ENCODE results near the gene DOC2B. TPM values are rescaled to one million over a fixed set of nuclear protein-coding genes. Genes with fewer than 3 reads are reported as not detected.

The DOC2B gene
- total and polyA plus RNA-seq, 2 of the 8 experiments (the other 6 are each of a cell fraction or from before 2014, with no cell fraction given): 1.3 to 3.3 TPM

DNA sequence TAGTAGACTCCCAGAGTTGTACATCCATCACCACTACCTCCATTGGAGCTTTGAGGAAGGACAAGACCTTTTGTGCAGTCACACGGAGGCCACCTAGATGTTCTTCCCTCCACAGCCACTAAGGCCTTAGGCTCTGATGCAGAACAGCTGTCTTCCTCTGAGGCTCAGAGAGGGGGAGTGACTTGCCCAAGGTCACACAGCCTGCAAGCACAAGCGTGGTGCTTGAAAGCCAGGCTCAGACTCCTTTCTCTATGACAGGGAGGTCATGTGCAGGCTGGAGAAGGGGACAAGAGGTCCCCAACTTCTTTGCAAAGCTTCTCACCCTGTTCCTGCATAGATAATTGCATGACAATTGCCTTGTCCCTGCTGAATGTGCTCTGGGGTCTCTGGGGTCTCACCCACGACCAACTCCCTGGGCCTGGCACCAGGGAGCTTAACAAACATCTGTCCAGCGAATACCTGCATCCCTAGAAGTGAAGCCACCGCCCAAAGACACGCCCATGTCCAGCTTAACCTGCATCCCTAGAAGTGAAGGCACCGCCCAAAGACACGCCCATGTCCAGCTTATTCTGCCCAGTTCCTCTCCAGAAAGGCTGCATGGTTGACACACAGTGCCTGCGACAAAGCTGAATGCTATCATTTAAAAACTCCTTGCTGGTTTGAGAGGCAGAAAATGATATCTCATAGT, 31.4 kb downstream of the DOC2B start (continued):
- TF ChIP-seq SP1 (IDR thresholded peaks at IDR 0.05; ENCODE audit: low read depth, low read length): no peak
- no peak for TF ChIP-seq CTBP2 (IDR thresholded peaks at IDR 0.05; ENCODE audit: borderline replicate concordance, insufficient read depth, insufficient read length, low read length)
- TF ChIP-seq SP2 (IDR thresholded peaks at IDR 0.05; ENCODE audit: low read length): no peak

All from H1 (cell line).